A549 treated with RU486 at 1 μM for 4 hours (cell line): ENCODE measurements around the gene UNC50. TPM values are rescaled to one million over a fixed set of nuclear protein-coding genes. Genes with fewer than 3 reads are reported as not detected.

Experiments
- total RNA-seq: library from RNA; stranded (reverse); fragments of 200-300 nt; extraction: Qiagen RNA extraction; gene quantifications from 5 replicates; pipeline ENCODE4 v1.2.3, GENCODE V29; 2022; ENCODE audit warnings: low read depth

Gene UNC50, protein sequence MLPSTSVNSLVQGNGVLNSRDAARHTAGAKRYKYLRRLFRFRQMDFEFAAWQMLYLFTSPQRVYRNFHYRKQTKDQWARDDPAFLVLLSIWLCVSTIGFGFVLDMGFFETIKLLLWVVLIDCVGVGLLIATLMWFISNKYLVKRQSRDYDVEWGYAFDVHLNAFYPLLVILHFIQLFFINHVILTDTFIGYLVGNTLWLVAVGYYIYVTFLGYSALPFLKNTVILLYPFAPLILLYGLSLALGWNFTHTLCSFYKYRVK
- total RNA-seq: 31.1 to 47.9 TPM (median 43.7 TPM) in 5 replicates

DNA sequence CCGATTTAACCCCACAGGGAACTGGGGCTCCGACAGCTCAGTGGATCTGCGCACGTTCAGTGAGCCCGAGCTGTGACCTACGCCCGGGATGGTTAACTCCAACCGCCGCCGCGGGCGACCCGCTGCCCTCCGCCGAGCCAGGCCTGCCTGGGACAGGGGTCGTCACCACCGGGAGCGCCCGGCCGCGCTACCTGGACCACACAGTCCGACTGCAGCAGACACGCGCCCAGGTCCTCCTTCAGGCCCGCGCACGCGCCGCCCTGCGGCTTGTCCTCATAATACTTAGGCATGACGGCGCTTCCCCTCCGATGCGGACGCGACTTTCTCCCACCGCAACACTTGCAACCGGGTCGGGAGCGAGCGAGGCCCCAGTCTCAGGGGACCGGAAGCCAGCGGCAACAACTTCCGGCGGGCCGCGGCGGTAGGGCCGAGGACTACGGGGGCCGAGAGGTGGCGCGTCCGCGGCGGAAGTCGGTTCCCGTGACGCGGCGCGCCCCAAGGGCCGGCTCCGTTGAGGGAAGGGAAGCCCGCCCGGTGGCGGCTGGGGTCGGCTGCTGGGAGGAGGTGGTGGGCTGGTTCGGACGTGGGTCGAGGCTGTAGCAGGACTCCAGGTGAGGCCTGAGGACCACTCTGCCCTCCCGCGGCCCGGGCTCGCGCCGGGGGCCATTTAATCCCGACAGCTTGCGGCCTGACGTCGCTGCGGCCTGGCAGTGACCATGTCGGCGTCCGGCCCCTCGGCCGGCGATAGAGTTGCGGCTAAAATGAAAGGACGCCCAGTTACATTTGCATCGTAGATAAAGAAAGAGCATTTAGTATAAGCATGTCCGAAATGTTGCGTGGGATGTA is at the start of gene UNC50, which contains the start of gene COA5:
Gene UNC50, plus strand, starts transcription at position 474 of the 846 bp plus-strand sequence. CDS start 1,171 bp downstream, outside the sequence.
Gene COA5, minus strand, starts transcription at position 397 of the 846 bp plus-strand sequence. Its CDS starts 107 bp downstream, at position 290.

Other genes with a start within 250 kb of the UNC50 start
- gene INPP4A, start 163.7 kb upstream of the UNC50 start, total RNA-seq: 5.6 to 10.4 TPM (median 9.0 TPM) in 5 replicates
- gene COA5, start 77 bp upstream of the UNC50 start, total RNA-seq: 14.6 to 22.9 TPM (median 21.3 TPM) in 5 replicates
- gene MGAT4A, start 122.5 kb downstream of the UNC50 start, total RNA-seq: 0.85 to 1.6 TPM (median 1.4 TPM) in 5 replicates